ENCODE results near the gene DIP2C.
A peak's percentile ranks its signal among the peaks of the same experiment; 100 is the strongest.
"Not testable (repeated sequence)": the region's sequence is repeated elsewhere in the genome, so short reads cannot be mapped to it uniquely, and the experiment has no call there.

DIP2C gene

DNA sequence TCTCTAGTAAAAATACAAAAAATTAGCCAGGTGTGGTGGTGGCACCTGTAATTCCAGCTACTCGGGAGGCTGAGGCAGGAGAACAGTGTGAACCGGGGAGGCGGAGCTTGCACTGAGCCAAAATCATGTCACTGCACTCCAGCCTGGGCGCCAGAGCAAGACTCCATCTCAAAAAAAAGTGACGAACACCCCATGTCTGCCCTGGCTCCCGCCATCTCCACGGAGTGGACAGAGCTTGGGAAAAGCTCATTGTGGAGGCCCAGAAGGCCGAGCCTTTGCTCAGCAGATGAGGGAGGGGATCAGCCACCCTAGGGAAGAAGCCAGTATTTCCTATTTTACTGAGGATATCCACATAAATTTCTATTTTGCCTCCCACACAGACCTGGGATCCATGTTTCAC, 136.8 kb downstream of the DIP2C start:
- DNase-seq = no peak

DNA sequence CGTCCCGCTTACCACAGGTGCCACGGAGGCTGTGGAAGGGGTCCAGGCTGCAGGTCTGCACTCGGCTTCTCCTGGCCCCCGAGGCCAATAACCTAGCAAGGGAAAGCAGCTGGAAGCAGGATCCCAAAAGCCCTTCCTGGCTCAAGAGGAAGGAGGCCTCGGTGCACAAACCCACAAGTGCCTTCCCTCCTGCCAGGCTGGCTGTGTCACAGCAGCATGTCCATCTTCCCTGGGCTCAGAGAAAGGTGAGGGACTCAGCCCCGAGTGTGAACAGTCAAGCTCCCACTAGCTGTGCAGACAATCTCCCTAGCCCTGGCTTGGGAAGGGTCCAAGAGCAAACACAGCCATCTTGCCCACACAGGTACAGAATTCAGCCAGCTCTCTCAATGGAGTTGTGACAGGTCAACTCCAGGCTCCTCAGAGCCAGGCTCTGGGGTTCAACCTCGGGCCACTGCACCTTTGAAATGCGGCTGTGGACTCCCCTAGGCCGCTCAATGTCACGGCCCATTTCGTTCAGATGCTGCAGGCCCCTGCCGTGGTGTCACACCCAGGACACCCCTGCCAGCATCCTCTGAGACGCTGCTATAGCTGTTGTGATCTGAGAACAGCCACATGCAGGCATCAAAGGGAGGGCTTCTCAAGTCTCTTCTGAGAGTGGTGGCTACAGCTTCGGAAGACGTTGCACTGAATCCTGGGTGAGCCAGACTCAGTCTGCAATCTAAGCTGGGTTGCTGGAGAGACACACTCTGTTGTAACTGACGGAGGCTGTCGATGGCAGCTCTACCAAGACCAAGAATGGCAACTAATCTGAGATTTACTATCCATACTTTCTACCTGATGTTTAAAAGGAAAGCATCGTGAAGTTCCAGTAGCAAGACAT, 137.9 kb downstream of the DIP2C start:
- no peak for DNase-seq

DNA sequence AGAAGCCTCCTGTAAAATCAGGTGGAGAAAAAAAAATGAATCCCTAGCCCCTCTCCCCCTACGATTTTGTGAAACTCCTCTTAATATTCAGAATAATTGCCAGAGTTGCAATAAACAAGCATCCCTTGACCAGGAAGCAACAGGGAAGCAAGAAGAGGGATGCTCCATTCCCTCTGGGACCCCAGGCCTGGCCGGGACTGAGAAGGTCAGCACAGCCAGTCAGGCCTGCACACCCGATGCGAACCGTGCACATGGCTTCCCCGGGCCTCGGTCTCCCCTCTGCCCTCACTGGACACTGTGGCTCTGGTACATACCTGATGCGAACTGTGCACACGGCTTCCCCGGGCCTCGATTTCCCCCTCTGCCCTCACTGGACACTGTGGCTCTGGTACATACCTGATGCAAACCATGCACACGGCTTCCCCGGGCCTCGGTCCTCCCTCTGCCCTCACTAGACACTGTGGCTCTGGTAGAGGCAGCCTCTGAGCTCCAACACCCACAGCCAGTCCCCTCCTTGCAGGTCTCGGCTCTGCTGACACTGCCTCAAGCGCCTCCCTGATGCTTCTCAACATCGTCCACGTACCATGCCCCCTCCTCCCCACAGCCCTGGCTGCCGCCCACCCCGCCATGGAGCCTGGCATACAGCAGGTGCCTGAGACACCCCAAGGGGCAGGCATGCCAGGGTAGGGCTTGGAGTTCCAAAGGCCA, 138.6 kb downstream of the DIP2C start:
- no peak for DNase-seq

DNA sequence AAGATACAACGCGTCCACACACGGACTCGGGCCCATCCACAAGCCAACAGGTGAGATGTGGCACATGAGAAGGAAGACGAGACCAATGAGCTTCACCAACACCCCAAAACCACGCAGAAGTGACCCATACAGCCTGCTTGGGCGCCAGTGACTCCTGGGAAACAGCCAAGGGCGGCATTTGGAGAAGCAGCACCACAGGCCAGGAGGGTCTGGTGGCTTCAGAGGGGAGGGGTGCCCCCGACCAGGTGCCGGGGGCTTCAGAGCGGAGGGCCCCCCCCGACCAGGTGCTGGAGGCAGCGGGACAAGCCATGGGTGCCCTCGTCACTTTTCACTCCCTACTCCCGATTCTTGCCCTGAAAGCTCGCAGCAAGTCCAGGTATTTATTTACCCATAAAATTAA, 140.1 kb downstream of the DIP2C start:
- no peak for DNase-seq

DNA sequence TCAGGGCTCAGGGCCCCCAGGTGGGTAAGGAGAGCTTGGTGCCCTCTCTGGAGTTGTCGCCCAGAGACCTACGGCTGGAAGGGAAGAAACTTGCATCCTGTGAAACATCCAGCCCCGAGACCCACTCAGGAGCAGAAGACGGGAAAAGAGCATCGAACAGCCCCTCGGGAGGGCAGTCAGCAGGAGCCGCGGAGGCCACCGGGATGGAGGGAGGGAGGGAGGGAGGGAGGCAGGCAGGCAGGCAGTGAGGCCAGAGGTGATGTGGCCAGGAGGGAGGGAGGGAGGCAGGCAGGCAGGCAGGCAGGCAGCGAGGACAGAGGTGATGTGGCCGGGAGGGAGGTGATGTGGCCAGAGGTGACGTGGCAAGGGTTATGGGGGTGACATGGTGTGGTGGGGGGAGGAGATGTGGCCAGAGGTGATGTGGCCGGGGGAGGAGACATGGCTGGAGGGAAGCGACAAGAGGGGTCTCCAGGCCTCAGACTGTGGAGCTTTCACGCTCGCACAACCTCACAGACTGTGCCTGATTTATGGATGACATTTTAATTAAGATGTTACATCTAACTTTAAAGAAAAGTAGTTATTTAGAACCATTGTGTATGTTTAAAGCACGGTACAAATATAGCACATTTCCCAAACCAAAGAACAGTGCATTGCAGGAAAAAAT, 141.1 kb downstream of the DIP2C start:
- no peak for DNase-seq

DNA sequence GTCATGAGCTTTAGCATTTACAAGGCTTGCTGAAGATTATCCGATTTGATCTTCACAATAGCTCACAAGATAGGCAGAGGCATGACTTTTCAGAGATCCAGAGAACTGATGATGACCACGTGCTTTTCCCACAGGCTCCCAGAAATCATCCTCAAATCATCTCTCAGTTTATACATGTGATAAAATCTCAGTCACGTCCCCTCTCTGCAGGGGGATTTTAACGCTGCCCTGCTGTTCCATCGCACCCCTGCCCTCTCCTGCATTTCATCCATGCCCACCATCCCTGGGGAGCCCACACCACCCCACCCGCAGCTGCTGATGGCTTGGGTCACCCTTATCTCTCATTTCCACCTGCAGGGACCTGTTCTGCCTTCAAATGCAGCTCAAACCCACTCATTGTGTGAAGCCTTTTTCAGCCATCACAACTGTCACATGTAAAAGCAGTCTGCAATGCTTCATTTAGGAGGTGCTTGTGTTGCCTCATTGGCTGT, 141.8 kb downstream of the DIP2C start:
- no peak for DNase-seq

DNA sequence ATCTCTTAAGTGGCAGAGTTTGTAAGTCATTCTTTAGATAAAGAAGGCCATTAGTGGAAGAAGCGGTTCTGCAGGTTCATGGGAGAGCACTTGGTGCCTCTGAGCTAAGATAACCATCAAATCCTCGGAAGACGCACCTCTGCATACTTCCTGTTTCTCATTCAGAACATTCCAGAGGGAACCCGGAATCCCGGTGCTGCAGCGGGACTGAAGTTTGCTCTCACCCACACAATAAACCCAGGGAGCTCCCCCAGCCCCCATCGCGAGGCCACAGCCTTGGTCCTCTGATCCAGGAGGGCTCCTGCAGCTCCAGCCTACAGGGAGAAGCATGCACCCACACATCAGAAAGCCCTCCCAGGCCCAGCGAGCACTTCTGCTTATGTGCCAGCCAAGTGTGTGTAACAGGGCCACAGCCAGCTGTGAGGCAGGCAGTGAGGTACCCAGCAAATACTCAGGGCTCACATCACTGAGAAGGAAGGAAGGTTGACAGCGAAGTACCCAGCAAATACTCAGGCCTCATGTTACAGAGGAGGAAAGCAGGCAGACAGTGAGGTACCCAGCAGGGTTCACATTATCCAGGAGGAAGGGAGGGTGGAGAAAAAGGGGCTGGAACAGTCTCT, 142.4 kb downstream of the DIP2C start:
- DNase-seq = no peak

DNA sequence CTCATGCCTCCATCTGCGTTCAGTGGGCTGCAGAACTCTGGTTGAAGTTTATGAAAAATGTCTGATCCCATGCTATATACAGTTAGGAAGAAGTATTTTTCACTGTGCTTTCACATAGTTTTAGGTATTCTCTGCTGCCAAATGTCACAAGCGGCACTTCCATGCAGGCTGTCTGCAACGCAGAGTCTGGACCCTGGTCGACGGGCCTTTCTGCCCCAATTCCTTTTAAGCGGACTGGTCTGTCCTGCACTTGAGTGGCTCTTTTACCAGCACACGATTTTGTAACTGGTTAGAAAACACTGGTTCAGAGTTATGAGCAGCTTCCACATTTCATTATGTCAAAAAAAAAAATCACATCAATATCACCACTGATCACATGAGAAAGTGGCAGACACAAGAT, 143.0 kb downstream of the DIP2C start:
- no peak for DNase-seq

DNA sequence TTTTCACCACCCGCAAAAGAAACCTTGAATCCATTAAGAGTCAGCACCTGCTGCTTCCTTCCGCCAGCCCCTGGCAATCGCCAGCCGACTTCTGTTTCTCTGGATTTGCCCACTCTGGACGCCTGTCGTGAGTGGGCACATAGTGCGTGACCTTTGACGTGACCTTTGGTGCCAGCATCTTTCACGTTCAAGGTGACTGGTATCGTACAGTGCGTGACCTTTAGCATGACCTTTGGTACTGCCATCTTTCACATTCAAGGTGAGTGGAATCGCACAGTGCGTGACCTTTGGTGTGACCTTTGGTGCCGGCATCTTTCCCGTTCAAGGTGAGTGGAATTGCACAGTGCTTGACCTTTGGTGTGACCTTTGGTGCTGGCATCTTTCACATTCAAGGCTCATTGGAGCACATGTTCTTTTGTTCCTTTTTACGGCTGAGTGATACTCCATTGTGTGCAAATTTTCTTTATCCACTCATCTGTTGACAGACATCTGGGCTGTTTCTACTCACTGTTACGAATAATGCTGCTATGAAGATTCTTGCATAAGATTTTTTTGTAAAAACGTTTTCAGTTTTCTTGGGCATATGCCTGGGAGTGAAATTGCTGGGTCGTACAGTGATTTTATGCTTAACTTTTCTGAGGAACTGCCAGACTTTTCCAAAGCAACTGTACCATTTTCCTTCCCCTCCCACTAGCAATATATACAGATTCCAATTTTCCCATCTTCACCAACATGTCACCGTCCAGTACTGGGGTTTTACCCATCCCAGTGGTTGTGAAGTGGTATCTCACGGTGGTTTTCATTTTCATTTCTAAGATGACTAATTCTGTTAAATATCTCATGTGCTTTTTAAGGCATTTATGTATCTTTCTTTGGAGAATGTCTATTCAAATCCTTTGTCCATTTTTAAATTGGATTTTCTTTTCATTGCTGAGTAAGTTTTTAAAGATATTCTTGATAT, 145.3 kb downstream of the DIP2C start:
- DNase-seq = no peak

DNA sequence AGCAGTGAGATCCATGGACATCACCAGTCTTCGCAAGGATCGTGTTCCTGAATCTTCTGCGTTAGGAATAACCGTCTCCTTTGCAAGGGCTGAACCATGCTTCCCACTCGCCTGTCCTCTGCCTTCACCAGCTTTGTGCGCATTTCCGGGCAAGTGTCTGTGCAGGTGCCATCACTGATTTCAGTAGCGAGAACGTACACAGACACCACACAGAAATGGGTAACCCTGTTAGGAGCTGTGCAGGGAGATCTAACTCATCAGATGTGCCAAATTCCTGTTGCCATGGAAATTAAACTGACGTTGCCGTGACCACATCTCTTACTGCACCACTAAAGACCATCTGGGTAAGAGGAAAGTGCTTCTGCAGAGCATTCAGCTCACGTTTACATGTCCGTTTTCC, 146.3 kb downstream of the DIP2C start:
- DNase-seq = no peak

DNA sequence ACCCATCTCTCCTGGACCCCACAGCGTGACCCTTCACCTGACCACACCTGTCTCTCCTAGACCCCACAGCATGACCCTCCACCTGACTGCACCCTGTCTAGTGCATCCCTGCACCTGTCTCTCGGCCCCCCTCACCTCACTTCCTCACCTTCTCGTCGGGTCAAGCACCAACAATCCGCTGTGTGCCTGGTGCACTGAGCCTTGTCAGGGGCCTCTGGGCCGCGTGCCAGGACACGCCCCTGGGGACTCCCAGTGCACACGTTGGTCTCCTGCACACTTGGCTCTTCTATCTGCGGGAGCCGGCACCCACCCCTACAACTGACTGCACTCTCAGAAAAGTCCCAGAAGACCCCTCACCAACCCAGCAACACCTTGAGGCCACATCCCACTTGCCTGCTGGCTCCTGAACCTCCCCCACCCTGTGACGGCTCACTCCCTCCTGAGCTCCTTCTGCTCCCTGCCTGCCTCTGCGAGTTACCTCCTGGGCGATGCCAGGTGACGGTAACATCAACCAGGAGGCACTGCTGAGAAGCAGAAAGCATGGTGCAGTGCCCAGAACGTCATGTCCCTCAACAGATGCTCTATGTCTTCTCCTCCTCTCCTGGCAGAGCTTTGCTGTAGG, 147.6 kb downstream of the DIP2C start:
- DNase-seq = no peak

DNA sequence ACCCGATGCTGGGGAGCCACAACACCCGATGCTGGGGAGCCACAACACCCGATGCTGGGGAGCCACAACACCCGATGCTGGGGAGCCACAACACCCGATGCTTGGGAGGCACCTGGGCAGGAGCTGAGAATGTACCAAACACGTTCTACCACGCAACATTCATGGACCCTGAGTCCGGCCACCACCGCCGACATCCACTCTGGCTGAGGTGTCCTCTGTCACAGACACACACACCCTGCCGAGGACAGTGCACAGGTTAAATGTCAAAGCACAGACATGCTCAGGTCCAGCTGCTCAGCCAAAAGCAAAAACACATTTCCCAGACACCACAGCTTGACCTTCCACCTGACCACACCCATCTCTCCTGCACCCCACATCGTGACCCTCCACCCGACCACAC, 148.4 kb downstream of the DIP2C start:
- DNase-seq = no peak

DNA sequence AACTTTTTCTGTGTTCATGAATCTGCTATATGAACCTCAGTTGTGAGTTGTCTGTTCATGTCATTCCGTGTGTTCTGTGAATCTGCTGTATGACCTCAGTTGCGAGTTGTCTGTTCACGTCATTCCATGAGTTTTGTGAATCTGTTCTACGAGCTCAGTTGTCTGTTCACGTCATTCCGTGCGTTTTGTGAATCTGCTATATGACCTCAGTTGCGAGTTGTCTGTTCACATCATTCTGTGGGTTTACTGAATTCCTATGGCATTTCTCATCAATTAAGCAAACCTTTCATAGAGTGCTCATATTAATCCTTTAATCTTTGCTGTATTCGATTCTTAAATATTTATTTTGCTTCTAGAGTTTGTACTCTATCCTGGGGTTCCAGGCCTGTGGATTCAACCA, 150.6 kb downstream of the DIP2C start:
- peak; percentile 79 for DNase-seq

DNA sequence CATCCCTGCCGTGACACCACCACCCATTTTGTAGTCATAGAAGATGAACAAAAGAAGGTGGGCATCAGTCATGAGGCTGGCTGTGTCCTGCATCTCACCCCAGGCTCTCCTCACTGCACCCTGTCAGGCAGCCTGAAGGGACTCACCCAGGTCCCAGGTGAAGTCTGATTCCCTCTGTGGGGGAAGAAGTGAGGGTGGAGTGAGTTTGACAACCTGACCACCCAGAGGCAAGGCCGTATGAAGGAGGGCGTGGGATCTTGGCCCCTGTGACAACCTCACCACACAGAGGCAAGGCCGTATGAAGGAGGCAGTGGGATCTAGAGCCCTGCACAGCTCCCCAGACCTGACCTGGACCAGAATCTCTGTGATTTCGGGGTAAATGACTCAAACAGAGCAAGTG, 152.5 kb downstream of the DIP2C start:
- no peak for DNase-seq

DNA sequence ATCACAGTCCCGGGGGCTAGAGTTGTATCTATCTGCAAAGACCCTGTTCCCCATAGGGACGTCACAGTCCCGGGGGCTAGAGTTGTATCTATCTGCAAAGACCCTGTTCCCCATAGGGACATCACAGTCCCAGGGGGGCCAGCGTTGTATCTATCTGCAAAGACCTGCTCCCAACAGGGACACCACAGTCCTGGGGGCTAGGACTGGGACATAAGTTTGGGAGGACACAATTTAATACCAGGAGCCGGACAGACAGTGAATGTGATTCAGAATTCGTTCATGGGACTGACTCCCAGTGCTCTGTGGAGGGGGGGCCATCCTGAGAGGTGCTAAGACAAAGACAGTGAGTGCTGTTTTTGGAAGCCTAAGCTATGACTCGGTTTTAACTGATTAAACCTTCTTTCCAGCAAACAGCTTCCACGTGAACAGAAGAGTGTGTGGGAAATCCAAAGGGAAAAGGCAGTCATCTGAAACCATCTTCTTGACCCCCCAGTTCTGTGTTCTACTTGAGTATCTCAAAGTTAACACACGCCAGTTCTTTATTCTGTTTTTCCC, 153.0 kb downstream of the DIP2C start:
- peak; percentile 51 for DNase-seq

DNA sequence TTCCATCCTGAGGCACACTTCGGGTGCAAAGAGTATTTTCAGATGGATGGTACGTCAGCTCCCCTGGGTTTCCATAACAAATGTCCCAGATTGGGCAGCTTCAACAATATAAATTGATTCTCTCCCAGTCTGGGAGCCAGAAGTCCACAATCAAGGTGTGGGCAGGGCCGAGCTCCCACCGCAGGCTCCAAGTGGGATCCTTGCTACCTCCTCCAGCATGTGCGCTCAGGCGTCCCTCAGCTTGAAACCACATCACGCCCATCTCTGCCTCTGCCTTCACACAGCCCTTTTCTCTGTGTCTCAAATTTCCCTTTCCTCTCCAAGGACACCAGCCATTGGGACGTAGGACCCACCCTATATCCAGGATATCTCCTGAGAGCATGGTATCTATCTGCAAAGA, 153.5 kb downstream of the DIP2C start:
- DNase-seq = no peak

DNA sequence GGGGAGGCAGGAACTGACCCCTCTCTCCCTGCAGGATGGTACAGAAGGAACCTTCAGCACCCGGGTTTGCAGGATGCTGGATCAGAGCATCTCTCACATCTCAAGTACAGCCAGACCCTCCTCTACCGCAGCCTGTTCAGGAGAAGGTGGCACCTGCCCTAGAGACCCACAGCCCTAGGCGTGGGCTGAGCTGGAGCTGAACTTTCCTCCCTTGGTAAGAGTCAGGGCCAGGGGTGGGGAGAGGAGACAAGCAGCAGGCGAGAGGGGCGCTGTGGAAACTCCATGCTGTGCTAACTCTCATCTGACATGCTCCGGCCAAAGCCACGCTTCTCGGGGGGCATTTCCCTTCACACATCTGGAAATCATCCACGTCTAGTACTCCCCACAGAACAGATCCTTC, 154.4 kb downstream of the DIP2C start:
- no peak for DNase-seq

DNA sequence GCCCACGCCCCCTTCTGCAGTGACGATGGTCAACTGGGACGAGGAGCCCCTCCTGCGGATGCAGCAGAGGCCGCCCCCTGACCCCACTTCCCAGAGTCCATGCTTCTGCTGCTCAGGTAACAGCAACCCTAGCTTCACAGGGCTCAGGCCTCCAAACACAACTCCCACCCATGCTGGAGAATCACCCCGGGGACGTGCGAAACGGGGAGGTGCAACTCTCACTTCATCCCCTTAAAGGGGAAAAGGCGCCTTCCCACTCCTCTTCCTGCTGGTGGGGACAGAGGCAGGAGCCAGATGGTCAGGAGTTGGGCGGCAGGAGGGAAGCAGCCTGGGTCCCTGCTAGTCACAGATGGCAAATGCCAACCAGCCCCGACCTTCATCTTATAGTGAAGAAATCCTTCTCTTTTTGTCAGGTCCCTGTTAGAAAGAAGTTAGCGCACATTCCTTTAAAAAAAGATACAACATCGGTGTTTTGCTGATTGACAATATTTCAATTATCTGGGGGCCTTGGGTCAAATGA, 155.4 kb downstream of the DIP2C start:
- DNase-seq = no peak

DNA sequence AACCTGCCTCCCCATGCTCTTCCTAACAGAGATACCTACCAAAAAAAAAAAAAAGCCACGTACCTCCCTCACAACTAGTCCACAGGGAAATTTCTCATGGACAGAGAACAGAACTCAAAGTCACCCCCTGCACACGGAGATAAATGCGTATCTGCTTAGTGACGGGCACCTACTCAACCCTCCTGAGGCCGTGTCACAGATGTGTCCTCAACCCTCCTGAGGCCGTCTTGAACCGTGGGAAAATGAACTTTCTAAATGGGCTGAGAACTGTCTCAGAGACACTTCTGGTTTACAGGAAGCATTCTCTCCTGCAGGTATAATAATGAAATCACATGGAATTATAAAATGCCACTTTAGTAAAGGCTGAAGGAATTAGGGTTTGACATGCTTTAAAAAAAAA, 155.9 kb downstream of the DIP2C start:
- DNase-seq = no peak

DNA sequence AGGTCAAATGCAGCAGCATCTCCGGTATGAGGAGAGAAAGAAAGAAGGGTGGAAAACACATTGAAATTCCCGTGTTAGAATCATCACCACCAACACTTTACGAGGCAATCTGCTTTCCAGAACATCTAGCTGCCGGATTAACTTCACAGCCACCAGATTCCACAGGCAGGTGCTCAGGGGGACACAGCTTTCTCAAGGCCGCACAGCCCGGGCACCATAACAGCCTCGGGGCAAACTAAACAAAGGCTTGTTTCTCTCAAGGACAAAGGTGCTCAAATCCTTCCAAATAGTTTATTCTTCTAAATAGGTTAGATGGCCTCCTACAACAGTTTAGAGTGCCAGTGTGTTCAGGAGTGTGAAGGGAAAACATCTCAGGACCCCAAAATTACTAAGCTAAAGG, 156.3 kb downstream of the DIP2C start:
- no peak for DNase-seq

DNA sequence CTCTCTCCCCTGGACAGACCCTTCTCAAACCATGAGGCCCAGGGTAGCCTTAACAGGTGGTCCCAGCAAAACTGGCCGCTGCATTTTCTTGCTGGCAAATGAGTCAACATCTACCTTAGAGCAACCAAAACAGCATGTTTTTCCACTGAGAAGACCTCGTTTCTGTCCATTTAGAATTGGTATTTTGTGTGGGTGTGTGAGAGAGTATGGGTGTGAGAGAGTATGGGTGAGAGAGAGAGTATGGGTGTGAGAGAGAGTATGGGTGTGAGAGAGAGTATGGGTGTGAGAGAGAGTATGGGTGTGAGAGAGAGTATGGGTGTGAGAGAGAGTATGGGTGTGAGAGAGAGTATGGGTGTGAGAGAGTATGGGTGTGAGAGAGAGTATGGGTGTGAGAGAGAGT, 157.1 kb downstream of the DIP2C start:
- DNase-seq = not testable (repeated sequence)

All from fibroblast of skin of abdomen (primary cell).